Placental pericyte (primary cell): ENCODE results near the gene SLX1B. TPM values are rescaled to one million over a fixed set of nuclear protein-coding genes. Genes with fewer than 3 reads are reported as not detected.

Experiments used
- small RNA-seq: library from RNA; depleted of rRNA; stranded (forward); fragments of <200 nt; gene quantifications from one replicate; pipeline ENCODE3, GENCODE V24; 2012; ENCODE audit warnings: low replicate concordance
- total RNA-seq: library from RNA; depleted of rRNA; stranded (reverse); fragments of >200 nt; gene quantifications from 2 replicates; pipeline ENCODE4 v1.2.3, GENCODE V29; 2012

SLX1B gene
- total RNA-seq, result 12.9 and 23.9 TPM in 2 replicates

DNA sequence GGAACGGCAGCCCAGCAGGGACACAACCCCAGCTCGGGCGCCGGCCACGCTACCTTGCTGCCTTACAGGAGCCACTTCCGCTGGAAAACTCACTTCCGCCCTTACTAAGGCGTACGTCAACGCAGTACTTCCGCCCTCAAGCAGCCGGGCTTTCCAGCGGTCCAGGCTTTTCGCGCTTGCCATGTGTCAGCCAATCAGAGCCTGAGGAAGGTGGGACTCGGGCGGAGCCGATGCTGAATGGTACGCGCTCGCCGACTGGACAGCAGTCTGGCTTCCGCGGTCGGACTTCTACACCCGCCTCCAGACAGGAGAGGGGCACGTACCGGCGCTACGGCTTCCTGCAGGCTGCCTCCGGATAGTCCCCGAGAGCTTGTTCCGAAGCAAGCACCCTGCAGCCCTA lies at the start of gene SLX1B, which contains the start of gene BOLA2:
Gene SLX1B (plus strand): TSS at position 265 of the 400 bp plus-strand sequence.
Gene BOLA2 (minus strand): TSS at position 83 of the 400 bp plus-strand sequence. CDS start 98 bp downstream, outside the sequence.

DNA sequence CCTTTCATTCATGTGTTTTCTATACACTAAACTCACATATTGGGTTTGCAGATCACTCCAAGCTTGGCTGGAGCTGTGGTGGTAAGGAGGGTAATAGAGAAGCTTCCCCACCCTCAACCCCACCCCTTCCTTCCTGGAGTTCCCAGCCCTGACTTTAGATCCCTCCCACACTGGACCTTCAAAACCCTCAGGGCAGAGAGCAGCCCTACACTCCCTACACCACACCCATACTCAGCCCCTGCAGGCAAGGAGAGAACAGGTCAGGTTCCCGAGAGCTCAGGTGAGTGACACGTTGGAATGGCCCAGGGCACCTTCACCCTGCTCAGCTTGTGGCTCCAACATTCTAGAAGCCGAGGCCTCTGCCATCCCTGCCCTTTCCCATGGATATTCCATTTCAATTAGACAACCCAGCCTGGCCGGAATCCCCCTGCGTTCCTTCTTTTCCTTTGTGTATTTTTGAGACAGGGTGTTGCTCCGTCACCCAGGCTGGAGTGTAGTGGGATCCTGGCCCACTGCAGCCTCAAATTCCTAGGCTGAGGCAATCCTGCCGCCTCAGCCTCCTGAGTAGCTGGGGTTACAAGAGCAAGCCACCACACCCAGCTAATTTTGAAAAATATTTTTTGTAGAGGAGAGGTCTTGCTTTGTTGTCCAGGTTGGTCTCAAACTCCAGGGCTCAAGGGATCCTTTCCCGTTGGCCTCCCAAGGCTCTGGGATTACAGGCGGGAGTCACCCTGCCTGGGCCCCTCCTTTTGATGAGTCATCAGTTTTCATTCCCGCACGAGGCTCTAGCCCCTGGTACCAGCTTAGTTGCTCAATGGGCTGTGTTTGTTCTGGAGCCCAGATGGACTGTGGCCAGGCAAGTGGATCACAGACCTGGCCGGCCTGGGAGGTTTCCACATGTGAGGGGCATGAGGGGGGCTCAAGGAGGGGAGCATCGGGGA lies 5.6 kb downstream of the SLX1B start, which contains the start of gene SULT1A4:
Gene SULT1A4 (plus strand): TSS at position 208 of the 941 bp plus-strand sequence. CDS start 1,473 bp downstream, outside the sequence.

GRCh38 chr16:29506308-29506707 lies 52.0 kb downstream of the SLX1B start, which contains the start of gene NPIPB12:
Gene NPIPB12 (minus strand): TSS chr16:29506408.

Small RNA genes within 50 kb of the gene (small RNA-seq; reads per million reads assigned to genes)
- gene AC133555.2, result not detected

Other genes starting within 250 kb of the SLX1B start
- 0.44 and 1.1 TPM in 2 replicates for gene NPIPB11, start 47.8 kb upstream of the SLX1B start, total RNA-seq
- gene BOLA2, start 182 bp upstream of the SLX1B start, total RNA-seq, result 18.8 and 20.6 TPM in 2 replicates
- gene SULT1A4, start 5.4 kb downstream of the SLX1B start, total RNA-seq, result 0.44 and 0.57 TPM in 2 replicates
- 10.7 and 22.8 TPM in 2 replicates for gene NPIPB12, start 51.9 kb downstream of the SLX1B start, total RNA-seq
- gene SPN, start 208.7 kb downstream of the SLX1B start, total RNA-seq, result not detected in 2 replicates
- gene QPRT, start 224.6 kb downstream of the SLX1B start, total RNA-seq, result 25.5 and 137 TPM in 2 replicates